H1 (cell line): Measurements from ENCODE around the gene FOXD3. TPM values are rescaled to one million over a fixed set of nuclear protein-coding genes. Genes with fewer than 3 reads are reported as not detected.

Source experiments
- CEBPB ChIP-seq: IDR thresholded peaks from 2 replicates; pipeline ENCODE4 v1.6.1; 2012; ENCODE audit warnings: low read depth, low read length
- HDAC2 ChIP-seq, 2 experiments: fragments of 300-600 bp in 1 of 2; sonication (generic) in 1 of 2; IDR thresholded peaks; 2 replicates each; pipeline ENCODE4 v1.6.1; 2011 to 2012; ENCODE audit warnings: low read depth in 2 of 2, low read length in 2 of 2, mild to moderate bottlenecking in 2 of 2, moderate library complexity in 2 of 2, borderline replicate concordance in 1 of 2, inconsistent platforms in 1 of 2
- JUND ChIP-seq: IDR thresholded peaks from 2 replicates; pipeline ENCODE4 v1.6.1; 2011; ENCODE audit warnings: mild to moderate bottlenecking, improper control_type of control experiment, low read length
- RAD21 ChIP-seq, 2 experiments: IDR thresholded peaks in 1 of 2; conservative IDR thresholded peaks in 1 of 2; 2 replicates each; pipeline ENCODE4 v1.6.1; 2011; ENCODE audit warnings: low read depth in 2 of 2, low read length in 2 of 2, improper control_type of control experiment in 1 of 2, inconsistent platforms in 1 of 2, mild to moderate bottlenecking in 1 of 2, moderate library complexity in 1 of 2
- polyA plus RNA-seq, 7 experiments: library from polyadenylated mRNA; depleted of rRNA in 3 of 7; stranded (reverse) in 5 of 7; unstranded in 2 of 7; fragments of >200 nt in 5 of 7; fragments of 200-250 nt in 2 of 7; gene quantifications; 1 replicate in 5 of 7; 2 replicates in 1 of 7; 4 replicates in 1 of 7; pipeline versions ENCODE4 v1.2.1 to v1.2.3, GENCODE V29; 2011 to 2013; ENCODE audit warnings: missing spikeins in 2 of 7, mixed read lengths in 2 of 7
- total RNA-seq: library from RNA; stranded (reverse); fragmentation: NEBNext Ultra II Directional; extraction: Animal tissue kit (Norgen Biotek cat#: 25700); gene quantifications from 2 replicates; pipeline ENCODE4 v1.2.1, GENCODE V29; 2021

Gene FOXD3
- total and polyA plus RNA-seq, 2 of the 8 experiments (the other 6 are each of a cell fraction or from before 2014, with no cell fraction given): 8.7 to 33.7 TPM

GRCh38 chr1:63319046-63320021, 3.0 kb upstream of the FOXD3 start (continued):
- TF ChIP-seq HDAC2 (IDR thresholded peaks at IDR 0.05; ENCODE audit: borderline replicate concordance in 1 of 2, low read depth in 2 of 2, low read length in 2 of 2): no peak
- TF ChIP-seq JUND: no peak
- TF ChIP-seq CEBPB: no peak
- no peak for TF ChIP-seq RAD21 (IDR thresholded peaks at IDR 0.05 in 1 of 2, conservative IDR thresholded peaks at IDR 0.05 in 1 of 2; ENCODE audit: low read depth in 2 of 2, low read length in 2 of 2)
